DMS53 (cell line): ENCODE data around the gene PSMB5.

Experiments used
- DNase-seq: peaks from one replicate; lab custom pipeline; 2025; lab: John Stamatoyannopoulos, UW

The PSMB5 gene

GRCh38 chr14:23034498-23035302 is at the start of gene PSMB5:
Gene PSMB5, minus strand, starts transcription at chr14:23034900. Its CDS starts 19 bp downstream, at chr14:23034881.
- DNase-seq = no peak

- no peak for DNase-seq
Observed at GRCh38 chr14:23080474-23080873, 45.8 kb upstream of the PSMB5 start.

DNA sequence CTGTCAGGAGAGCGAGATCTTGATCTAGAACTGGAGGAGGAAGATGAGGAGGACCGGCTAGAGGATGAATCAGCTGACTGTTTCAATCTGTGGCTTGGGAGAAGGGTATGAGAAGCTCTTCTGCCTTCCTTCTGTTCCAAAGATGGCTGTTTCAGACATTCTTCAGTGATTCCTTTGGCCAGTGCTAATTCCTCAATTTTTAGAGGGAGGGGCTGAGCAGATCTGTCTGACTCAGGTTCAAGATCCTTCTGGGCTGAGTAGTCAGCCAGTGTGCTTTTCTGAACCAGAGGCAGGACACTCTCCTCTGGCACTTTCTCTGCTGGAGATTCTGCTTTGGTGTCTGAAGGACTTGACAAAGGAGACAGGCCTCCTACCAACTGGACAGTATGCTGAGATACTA is 45.0 kb upstream of the PSMB5 start:
- DNase-seq = no peak

GRCh38 chr14:23078692-23079116 is 44.0 kb upstream of the PSMB5 start:
- no peak for DNase-seq

- no peak for DNase-seq
Observed at GRCh38 chr14:23077962-23078361, 43.3 kb upstream of the PSMB5 start.

GRCh38 chr14:23076785-23077408 is 42.2 kb upstream of the PSMB5 start:
- DNase-seq = no peak

GRCh38 chr14:23074906-23075305 is 40.2 kb upstream of the PSMB5 start:
- DNase-seq = no peak

DNA sequence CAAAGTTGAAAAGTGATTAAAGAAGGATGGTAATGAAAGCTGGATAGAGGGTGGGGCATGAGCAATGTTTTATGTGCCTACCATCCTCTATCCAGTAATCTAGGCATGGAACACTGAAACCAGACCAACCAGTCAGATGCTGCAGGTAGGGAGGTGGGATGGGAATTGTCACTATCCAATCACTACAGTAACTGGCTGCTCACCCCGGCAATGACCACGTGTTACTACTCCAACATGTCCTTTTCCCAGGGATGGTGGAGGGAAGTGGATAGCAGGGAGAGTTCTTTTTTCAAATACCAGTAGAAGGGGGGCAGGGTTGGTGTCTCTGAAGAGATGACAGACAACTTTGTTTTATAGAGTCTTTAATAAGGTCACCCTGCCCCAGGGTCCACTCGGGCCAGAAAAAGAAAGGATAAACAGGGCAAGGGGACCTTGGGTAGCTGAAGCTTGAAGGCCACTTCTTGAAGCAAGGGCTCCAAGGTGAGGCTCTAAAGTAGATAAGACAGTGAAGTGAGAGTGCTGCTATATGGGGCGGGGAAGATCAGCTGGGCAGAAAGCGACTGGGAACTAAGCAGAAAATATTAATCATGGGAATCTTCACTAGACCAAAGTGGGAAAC is 37.3 kb upstream of the PSMB5 start:
- DNase-seq = no peak

DNA sequence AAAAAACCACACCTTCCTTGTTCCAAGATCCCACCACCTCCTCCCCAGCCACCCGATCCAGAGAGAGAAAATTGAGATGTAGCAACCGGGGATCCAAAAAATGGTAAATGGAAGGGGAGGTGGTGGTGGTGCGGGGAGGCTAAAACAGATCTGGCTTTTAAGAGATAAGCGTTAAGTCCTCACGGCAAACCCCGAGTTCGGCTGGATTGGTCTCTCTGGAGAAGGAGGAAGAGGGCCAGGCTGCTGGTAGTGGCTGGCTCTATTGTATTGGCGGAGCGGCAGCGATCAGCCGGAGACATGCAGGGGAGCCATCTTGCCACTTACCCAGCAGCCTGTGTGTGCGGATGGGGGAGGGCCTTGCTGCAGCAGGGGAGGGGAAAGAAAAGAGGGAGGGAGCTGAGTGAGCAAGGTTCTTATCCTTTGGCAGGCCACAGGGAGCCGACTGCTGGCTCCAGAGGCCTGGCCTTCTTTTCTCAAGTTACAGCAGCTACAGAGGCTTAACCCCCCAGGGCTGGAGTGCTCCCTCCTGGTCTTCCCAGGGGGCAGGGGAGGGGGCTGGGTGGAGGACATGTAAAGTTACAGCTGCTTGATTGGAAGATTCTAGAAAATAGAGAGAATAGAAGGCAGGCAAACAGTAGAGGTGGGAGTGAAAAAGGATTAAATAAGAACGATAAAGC is 36.7 kb upstream of the PSMB5 start:
- no peak for DNase-seq

DNA sequence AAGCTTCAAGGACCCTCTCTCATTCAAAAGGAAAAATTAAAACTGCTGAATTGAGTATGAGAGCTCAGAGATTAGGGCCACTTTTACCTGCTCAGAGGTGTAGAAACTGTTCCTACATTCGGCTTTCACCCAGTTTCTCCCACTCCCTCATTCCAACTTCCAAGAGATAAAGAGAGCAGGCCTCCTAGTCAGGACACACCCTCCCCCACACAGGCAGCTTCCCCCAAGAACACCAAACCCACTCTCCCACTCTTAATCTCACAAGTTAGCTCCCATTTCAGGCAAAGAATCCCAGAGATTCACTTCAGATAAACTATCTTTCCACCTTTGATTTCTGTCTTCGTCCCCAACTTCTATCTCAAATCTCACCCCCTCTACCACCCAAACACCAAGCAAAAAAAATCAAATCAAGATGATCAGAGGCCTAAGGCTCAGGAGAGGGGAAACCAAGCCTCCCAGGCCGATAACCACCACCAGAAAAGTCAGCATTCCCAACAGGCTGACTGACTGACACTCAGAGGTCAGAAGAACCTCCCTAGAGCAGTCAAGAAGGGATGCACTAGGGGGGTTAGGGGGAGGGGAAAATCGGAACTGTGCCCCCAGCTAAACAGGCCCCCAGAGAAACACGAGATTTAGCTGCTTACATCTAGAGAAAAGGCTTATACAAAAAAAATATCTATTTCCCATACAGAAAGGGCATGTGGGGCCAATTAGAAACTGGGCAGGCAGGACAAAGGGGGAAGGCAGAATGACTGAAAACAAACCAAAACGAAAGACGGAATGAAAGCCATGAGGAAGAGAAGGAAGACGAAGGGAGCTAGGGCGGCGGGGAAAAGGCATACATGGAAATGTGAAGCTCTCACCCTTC is 35.8 kb upstream of the PSMB5 start:
- no peak for DNase-seq

GRCh38 chr14:23069413-23069806 is 34.7 kb upstream of the PSMB5 start:
- DNase-seq = no peak

DNA sequence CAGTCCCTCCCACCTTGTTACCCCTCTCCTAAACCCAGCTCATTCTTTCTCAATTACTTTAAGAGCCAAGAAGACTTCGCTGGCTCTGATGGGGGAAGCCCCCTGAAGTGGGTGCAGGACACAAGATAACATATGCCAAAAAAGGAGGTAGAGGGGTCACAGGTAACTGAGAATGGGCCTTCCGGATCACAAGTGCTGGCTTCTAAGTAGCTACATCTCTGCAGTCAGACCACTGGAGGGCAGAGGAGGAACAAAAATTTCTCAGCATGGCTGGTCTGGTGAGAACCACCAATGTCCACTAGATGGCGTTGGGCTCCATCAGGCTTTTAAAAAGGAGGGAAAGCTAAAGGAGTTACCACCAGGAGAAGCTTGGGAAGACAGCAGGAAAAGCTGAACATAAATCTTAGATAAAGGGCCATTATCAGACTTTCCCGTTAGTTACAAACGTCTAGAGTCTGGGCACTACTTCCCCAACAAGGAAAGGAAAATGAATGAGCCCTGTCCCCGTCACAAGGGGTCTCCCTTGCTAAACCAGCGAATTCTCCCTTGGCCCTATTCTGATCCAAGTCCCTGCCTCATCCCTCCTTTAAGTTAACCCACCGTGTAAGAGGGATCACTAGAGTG is 34.2 kb upstream of the PSMB5 start:
- DNase-seq = no peak

DNA sequence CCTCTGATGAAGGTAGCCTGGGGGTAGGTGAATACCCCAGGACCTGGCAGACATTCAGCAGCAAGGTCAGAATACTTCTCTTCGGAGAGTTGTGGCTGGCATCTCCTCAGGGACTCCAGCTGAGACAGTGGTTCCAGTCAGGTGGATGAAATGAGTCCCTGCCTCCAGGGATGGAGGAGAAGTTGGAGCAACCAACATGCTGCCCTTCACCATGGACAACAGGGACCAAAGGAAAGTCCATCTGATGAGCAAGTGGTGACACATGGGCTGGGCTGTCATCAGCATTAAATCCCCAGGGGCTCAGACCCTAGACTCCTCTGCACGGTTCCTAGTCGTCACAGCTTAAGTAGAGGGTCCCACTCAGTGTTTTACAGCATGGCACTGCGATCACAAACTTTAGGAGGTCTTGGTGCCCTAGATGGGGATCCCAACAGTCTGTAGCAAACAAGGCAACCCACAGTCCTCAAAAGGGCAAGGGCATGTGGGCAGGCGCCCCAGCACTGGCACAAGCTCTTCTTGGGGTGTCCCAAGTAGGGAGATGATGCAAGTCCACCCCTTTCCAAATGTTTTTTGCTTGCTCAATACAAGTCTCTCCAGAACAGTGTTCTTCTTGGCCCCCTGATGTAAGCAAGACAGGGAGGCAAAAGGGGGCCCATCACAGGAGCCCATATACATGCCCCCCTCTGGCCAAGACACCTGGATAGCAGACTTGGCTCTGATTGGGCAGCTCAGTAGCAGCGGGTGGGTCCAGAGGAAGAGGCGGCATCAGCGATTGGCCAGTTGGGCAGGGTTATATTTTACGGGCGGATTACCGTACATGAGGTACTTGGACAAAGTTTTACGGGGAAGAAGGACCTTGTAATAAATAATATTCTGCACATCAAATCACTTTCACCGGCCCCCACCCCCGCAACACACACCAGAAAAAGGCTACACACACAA is 33.4 kb upstream of the PSMB5 start:
- DNase-seq = no peak

GRCh38 chr14:23066855-23067744 is 32.4 kb upstream of the PSMB5 start:
- DNase-seq = no peak

- no peak for DNase-seq
Observed at GRCh38 chr14:23066368-23066767, 31.7 kb upstream of the PSMB5 start.

DNA sequence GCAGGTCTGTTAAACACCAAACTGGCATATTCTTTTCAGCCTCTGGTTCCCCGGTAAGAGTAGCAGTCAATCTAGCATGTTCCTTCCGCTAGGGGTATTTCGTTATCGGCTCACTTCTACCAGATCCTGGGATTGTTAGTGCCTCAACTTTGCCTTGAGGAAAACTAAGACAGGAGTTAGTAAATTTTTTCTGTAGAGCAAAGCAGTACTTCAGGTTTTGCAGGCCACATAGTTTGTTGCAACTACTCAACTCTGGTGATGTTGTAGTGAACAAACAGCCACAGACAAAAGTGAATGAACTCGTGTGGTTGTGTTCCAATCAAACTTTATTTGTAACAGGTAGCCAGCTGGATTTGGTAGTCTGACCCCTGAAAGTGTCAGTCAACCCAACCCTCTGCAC is 28.9 kb upstream of the PSMB5 start:
- DNase-seq = no peak

DNA sequence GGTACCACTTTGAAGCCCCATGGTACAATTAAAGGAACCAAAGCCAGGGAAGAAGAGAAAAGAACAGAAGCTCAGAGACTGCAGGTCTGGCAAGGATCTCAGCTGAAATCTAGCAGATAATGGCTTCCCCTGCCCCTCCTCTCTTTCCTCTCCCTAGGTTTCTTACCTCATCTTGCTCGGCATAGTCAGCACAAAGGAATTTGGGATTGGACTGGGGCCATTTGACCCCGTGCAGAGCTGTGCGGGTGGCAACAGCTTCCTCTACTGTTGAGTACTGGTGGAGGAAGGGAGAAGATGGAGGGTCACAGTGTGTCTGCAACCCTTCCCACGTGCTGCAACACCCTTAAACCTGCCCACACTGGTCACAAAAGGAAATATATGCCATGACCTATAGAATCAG is 27.3 kb upstream of the PSMB5 start:
- DNase-seq = no peak

GRCh38 chr14:23060536-23061260 is 26.0 kb upstream of the PSMB5 start:
- DNase-seq = no peak
